ENCODE data around the gene CSF2RB.
A peak's percentile ranks its signal among the peaks of the same experiment; 100 is the strongest.
"Not testable (repeated sequence)": the region's sequence is repeated elsewhere in the genome, so short reads cannot be mapped to it uniquely, and the experiment has no call there.

The CSF2RB gene

DNA sequence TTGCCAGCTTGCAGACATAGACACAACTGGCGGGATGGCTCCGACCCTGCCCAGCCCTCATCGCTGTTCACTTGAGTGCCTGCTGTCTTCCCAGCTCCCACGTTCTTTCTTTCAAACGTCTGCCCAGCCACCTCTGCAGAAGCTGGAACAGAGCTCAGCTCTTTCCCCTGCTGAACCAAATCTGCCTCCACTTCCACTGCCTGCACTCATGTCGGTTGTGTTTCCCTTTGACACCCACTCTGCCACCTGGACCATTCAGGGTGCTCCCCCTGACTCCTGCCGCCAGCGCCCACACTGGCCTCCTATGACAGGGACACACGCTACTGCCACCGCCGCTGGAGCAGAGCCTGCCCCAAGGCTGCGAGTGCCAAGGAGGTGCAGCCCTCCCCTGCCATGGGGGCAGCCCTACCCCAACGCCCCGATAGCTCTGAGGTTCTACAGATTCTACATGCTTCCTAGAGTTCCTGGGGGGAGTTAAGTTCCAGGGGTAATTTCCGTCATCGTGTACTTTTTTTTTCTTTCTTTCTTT, 67.9 kb downstream of the CSF2RB start:
- DNase-seq (ENCODE audit: low read depth): no peak
- H3K27me3 ChIP-seq (replicated peaks; ENCODE audit: control insufficient read depth, insufficient read depth, low read length): peaks cover 44% of the 10 kb centered on the region
- H3K9me3 ChIP-seq (ENCODE audit: control insufficient read depth, low read length): peaks cover 11% of the 10 kb centered on the region
- H3K4me1 ChIP-seq (ENCODE audit: control insufficient read depth, insufficient read depth, low read length): peaks cover 5% of the 10 kb centered on the region
- H3K4me3 ChIP-seq (ENCODE audit: low read length): no peak overlapping the region
- no peaks in the 10 kb centered on the region for H3K36me3 ChIP-seq (ENCODE audit: control insufficient read depth, insufficient read depth, low read length, severe bottlenecking)
- H3K9ac ChIP-seq (ENCODE audit: low read length): no peak overlapping the region

DNA sequence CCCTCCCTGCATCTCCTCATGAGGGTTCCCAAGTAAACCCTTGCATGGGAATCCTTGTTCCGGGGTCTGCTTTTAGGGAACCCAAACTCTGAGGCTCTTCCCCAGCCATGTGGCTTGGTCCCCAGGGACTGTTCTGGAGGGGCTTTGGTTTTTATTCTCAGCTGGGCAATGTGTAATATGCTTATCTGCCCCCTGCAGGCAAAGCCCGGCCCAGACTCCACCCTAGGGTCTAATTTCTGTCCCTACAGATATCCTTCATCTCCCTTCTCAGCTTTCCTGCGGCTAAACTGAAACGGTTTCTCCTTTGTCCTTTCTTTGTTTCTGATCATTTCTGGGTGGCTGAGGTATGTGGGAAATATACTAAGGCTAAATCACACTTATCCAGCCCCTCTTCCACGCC, 68.7 kb downstream of the CSF2RB start:
- H3K4me1 ChIP-seq (ENCODE audit: control insufficient read depth, insufficient read depth, low read length): peaks cover 5% of the 10 kb centered on the region
- H3K36me3 ChIP-seq (ENCODE audit: control insufficient read depth, insufficient read depth, low read length, severe bottlenecking): no peaks in the 10 kb centered on the region
- H3K9me3 ChIP-seq (ENCODE audit: control insufficient read depth, low read length): peaks cover 13% of the 10 kb centered on the region
- H3K9ac ChIP-seq (ENCODE audit: low read length): no peak overlapping the region
- H3K27me3 ChIP-seq (replicated peaks; ENCODE audit: control insufficient read depth, insufficient read depth, low read length): peaks cover 35% of the 10 kb centered on the region
- no peak overlapping the region for H3K4me3 ChIP-seq (ENCODE audit: low read length)
- DNase-seq (ENCODE audit: low read depth): no peak

DNA sequence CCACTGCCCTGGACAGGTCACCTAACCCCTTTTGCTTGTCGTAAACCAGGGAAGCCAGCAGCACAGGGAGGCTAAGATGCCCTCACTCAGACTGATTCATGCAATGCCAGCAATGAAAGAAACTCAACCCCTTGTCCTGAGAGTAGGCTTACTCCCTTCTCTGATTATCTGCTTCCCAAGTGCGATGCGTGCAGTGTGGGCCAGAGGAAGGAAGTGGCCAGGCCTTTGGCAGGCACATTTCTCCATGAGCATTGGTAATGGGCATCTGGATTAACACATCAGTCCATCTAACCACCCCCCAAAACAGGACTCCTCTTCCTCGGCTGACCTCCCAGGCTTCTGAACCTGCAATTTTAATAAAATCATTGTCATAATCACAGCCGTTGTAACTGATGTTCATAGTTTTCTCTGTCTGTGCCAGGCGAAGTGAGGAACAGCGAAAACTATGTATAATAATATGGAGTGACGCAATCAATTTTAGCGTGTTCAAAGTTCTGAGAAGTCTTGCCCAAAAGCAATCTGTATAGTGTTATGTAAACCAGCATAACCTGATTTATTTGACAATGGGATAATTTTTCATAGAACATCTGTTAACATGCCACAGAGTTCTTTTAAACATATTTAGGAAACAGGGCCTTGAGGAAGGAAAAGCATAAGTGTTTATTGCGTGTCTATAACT, 71.9 kb downstream of the CSF2RB start:
- Histone ChIP-seq H3K9me3 (ENCODE audit: control insufficient read depth, low read length) (peaks cover 13% of the 10 kb centered on the region), H3K36me3 (ENCODE audit: control insufficient read depth, insufficient read depth, low read length, severe bottlenecking) (no peaks in the 10 kb centered on the region), H3K4me3 (ENCODE audit: low read length) (no peak overlapping the region), H3K9ac (ENCODE audit: low read length) (no peak overlapping the region), H3K27me3 (replicated peaks; ENCODE audit: control insufficient read depth, insufficient read depth, low read length) (peaks cover 46% of the 10 kb centered on the region), H3K4me1 (ENCODE audit: control insufficient read depth, insufficient read depth, low read length) (peaks cover 3% of the 10 kb centered on the region)
- DNase-seq (ENCODE audit: low read depth): peak; percentile 22

DNA sequence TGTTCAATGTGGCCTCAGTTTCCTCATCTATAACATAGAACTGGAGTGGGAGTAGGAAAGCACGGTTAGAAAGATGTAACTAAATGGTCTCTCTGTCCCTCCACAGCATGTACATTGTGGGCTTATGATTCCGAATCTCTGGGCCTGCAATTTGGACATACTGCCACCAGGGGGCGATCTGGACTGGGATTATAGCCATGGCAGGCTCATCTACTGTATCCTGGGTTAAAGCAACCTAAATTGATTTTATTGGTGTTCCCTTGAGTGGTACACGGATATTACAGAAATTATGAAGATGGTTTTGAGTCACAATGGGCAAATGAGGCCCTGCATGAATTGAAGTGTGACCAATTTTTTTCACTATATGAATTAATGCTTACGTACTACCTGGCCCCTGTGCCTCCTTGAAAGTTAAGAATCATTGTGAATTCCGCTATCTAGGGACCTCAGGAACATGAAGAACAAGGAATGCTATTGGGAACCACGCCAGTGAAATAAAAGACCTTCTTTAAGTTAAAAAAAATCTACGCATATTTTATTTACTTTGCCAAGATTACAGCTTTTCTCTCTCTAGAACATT, 72.9 kb downstream of the CSF2RB start:
- Histone ChIP-seq H3K27me3 (replicated peaks; ENCODE audit: control insufficient read depth, insufficient read depth, low read length) (peaks cover 52% of the 10 kb centered on the region), H3K9ac (ENCODE audit: low read length) (no peak overlapping the region), H3K4me3 (ENCODE audit: low read length) (no peak overlapping the region), H3K36me3 (ENCODE audit: control insufficient read depth, insufficient read depth, low read length, severe bottlenecking) (no peaks in the 10 kb centered on the region), H3K9me3 (ENCODE audit: control insufficient read depth, low read length) (peaks cover 13% of the 10 kb centered on the region), H3K4me1 (ENCODE audit: control insufficient read depth, insufficient read depth, low read length) (no peaks in the 10 kb centered on the region)
- no peak for DNase-seq (ENCODE audit: low read depth)

DNA sequence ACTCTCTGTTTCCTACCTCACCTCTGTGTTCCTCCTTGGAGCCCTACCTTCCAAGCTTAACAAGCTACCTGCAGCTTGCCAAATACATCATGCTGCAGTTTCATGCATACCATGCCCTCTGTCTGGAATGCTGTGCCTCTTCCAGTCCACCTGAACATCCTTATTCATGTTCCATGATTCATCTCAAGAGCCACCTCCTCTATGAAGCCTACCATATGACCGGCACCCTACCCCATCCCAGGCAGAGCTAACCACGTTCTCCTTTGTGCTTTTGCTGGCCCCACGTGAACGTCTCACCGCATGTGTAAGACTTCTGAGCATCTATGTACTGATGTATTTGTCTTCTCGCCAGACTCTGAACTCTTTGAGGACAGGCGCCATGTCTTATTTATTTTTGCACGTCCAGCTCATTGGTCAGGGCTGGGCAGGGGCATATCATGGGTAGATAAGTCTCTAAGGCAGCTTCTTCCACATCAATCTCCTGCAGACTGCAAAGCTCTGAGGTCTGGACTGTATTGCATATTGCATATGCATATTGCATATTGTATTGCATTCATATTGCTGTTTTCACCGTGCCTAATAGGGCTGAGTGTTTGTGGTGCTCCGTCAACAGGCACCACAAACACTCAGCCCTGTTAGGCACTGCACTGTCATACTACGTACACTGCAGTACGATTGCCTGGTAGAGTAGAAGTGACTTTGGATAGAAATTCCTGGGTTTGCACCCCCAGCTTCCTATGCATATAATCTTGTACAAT, 74.8 kb downstream of the CSF2RB start:
- Histone ChIP-seq H3K4me3 (ENCODE audit: low read length) (no peak overlapping the region), H3K9me3 (ENCODE audit: control insufficient read depth, low read length) (peaks cover 13% of the 10 kb centered on the region), H3K36me3 (ENCODE audit: control insufficient read depth, insufficient read depth, low read length, severe bottlenecking) (no peaks in the 10 kb centered on the region), H3K4me1 (ENCODE audit: control insufficient read depth, insufficient read depth, low read length) (no peaks in the 10 kb centered on the region), H3K27me3 (replicated peaks; ENCODE audit: control insufficient read depth, insufficient read depth, low read length) (peaks cover 46% of the 10 kb centered on the region), H3K9ac (ENCODE audit: low read length) (no peak overlapping the region)
- DNase-seq (ENCODE audit: low read depth): no peak

DNA sequence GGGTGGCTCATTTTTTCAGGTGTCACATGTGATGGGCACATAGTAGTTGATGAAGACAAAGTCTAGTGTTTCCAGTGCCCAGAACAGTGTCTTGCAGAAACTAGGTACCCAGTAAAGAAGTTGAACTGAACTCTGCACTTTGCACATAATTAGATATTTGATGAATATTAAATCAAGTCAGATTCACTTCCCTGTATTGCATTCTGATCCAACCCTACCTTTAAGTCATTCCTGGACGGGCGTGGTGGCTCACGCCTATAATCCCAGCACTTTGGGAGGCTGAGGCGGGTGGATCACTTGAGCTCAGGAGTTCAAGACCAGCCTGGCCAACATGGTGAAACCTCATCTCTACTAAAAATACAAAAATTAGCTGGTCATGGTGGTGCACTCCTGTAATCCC, 75.6 kb downstream of the CSF2RB start:
- Histone ChIP-seq H3K9me3 (ENCODE audit: control insufficient read depth, low read length) (peaks cover 13% of the 10 kb centered on the region), H3K27me3 (replicated peaks; ENCODE audit: control insufficient read depth, insufficient read depth, low read length) (peaks cover 39% of the 10 kb centered on the region)
- not testable (repeated sequence) for H3K9ac ChIP-seq (ENCODE audit: low read length); H3K36me3 ChIP-seq (ENCODE audit: control insufficient read depth, insufficient read depth, low read length, severe bottlenecking); H3K4me3 ChIP-seq (ENCODE audit: low read length); DNase-seq (ENCODE audit: low read depth); H3K4me1 ChIP-seq (ENCODE audit: control insufficient read depth, insufficient read depth, low read length)
